Subcutaneous adipose tissue (tissue), 4 donors: ENCODE results near the gene IRF3. TPM values are rescaled to one million over a fixed set of nuclear protein-coding genes. Genes with fewer than 3 reads are reported as not detected.

Experiments used
- total RNA-seq, 4 donors: library from RNA; depleted of rRNA; stranded (reverse); fragments of >200 nt; gene quantifications; one replicate each; pipeline ENCODE4 v1.1.0, GENCODE V29; 2016
- TF ChIP-seq, protein P1 (sequence below): fragments of 450-650 bp; IDR thresholded peaks from one replicate; pipeline ENCODE4 v1.5.1; 2016; ENCODE audit warnings: low read depth, mild to moderate bottlenecking, control low read depth, antibody characterized with exemption, moderate library complexity

The IRF3 gene
- total RNA-seq, 4 donors from 2014 or later, result 21.8 to 66.5 (median 39.0) TPM

DNA sequence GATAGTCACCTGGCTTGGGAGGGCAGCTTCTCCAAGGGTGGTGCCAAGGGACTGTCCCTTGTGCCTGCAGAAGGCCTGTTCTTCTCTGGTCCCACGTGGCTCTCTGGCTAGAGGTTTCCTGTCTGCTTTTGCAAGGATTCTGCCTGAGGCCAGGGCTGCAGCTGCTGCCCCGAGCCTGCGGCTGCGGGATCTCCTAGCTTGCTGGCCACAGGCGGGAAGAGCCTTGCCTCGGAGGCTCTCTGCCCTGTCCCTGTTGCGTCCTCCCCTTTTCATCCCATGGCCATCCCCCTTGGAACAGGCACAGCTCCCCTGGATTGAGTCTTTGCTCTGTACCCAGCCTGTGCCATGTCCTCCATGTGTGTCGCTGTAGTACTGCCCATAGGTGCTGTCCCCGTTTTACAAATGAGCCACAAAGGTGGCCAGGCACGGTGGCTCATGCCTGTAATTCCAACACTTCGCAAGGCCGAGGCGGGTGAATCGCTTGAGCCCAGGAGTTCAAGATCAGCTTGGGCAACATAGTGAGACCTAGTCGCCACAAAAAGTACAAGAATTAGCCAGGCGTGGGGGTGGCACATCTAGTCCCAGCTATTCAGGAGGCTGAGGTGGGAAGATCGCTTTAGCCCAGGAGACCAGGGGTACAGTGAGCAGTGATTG is 9.1 kb downstream of the IRF3 start:
- TF ChIP-seq, protein P1, sequence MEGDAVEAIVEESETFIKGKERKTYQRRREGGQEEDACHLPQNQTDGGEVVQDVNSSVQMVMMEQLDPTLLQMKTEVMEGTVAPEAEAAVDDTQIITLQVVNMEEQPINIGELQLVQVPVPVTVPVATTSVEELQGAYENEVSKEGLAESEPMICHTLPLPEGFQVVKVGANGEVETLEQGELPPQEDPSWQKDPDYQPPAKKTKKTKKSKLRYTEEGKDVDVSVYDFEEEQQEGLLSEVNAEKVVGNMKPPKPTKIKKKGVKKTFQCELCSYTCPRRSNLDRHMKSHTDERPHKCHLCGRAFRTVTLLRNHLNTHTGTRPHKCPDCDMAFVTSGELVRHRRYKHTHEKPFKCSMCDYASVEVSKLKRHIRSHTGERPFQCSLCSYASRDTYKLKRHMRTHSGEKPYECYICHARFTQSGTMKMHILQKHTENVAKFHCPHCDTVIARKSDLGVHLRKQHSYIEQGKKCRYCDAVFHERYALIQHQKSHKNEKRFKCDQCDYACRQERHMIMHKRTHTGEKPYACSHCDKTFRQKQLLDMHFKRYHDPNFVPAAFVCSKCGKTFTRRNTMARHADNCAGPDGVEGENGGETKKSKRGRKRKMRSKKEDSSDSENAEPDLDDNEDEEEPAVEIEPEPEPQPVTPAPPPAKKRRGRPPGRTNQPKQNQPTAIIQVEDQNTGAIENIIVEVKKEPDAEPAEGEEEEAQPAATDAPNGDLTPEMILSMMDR, result no peak

DNA sequence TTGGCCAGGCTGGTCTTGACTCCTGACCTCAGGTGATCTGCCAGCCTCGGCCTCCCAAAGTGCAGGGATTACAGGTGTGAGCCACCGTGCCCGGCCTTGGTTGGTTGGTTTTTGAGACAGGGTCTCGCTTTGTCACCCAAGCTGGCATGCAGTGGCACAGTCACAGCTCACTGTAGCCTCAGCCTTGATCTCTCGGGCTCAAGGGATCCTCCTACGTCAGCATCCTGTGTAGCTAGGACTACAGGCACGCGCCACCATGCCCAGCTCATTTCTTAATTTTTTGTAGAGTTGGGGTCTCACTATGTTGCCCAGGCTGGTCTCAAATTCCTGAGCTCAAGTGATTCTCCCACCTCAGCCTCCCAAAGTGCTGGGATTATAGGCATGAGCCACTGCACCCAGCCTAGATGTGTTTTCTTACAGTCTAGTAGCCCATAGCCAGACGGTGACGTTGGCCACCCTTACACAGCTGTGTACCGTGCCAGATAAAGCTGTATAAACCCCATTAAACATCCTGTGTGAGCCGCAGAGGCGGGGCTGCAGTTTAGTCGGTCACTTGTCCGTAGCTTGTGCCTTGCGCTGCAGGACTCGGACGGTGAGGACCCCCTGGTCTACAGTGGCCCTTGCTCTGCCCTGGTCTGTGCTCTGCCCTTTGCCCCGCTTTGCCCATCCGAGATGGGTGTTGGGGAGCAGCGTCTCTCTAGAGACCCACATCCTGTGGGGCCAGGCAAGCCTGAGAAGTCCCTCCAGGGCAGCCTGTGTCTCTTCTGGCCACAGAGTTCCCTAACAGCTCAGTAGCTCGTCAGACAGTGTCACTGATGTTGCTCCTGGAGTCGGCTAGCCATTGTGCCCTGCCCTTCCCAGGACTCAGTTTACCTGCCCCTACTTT is 9.8 kb downstream of the IRF3 start:
- TF ChIP-seq, protein P1, result no peak

DNA sequence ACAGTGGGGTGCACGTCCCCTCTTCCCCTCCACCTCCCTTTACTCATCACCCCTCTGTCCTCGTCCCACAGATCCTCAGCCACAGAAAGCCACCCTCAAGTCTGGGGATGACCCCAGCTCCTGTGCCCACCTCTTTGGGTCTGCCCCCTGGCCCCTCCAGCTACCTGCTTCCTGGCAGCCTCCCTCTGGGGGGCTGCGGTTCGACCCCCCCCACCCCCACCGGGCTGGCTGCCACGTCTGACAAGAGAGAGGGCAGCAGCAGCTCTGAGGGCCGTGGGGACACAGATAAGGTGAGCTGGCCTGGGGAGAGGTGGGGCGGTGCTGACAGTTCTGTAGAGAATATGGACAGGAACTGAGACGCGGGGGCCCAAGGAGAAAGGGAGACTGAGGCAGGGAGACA is 11.1 kb downstream of the IRF3 start:
- TF ChIP-seq, protein P1, result no peak

DNA sequence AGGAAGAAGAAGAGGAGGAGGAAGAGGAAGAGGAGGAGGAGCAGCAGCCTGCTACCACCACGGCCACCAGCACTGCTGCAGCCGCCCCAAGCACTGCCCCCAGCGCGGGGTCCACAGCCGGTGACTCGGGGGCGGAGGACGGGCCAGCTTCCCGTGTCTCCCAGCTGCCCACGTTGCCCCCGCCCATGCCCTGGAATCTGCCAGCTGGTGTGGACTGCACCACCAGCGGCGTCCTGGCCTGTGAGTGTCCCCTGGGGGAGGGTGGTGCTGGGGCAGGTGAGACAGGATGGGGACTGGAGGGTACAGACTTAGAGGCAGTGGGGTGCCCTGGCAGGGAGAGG is 12.2 kb downstream of the IRF3 start:
- TF ChIP-seq, protein P1, result no peak

DNA sequence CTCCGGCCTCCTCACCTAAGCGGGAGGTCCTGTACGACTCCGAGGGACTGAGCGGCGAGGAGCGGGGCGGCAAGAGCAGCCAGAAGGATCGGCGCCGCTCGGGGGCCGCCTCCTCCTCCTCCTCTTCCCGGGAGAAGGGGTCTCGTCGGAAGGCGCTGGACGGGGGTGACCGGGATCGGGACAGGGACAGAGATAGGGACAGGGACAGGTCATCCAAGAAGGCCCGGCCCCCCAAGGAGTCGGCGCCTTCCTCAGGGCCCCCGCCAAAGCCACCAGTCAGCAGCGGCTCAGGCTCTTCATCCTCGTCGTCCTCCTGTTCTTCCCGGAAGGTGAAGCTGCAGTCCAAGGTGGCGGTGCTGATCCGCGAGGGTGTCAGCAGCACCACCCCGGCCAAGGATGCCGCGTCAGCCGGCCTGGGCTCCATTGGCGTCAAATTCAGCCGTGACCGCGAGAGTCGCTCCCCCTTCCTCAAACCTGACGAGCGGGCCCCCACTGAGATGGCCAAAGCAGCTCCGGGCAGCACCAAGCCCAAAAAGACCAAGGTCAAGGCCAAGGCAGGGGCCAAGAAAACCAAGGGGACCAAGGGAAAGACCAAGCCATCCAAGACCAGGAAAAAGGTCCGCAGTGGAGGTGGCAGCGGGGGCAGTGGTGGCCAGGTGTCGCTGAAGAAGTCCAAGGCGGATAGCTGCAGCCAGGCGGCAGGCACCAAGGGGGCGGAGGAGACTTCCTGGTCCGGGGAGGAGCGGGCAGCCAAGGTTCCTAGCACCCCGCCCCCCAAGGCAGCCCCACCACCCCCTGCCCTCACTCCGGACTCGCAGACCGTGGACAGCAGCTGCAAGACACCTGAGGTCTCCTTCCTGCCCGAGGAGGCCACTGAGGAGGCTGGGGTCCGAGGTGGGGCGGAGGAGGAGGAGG is 12.8 kb downstream of the IRF3 start:
- TF ChIP-seq, protein P1, result no peak

DNA sequence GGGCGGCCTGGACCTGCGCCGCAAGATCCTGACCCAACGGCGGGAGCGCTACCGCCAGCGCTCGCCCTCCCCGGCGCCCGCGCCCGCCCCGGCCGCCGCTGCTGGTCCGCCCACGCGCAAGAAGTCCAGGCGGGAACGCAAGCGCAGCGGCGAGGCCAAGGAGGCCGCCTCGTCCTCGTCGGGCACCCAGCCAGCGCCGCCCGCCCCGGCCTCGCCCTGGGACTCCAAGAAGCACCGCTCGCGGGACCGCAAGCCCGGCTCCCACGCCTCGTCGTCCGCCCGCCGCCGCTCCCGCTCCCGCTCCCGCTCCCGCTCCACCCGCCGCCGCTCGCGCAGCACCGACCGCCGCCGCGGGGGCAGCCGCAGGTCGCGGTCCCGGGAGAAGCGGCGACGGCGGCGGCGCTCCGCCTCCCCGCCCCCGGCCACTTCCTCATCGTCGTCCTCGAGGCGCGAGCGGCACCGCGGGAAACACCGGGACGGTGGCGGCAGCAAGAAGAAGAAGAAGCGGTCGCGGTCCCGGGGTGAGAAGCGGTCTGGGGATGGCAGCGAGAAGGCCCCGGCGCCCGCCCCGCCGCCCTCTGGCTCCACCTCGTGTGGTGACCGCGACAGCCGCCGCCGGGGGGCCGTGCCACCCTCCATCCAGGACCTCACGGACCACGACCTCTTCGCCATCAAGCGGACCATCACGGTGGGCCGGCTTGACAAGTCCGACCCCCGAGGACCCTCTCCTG is 13.7 kb downstream of the IRF3 start:
- TF ChIP-seq, protein P1, result no peak
